CD14-positive monocyte (primary cell): ENCODE measurements around the gene RHOA. TPM values are rescaled to one million over a fixed set of nuclear protein-coding genes. Genes with fewer than 3 reads are reported as not detected.

Experiments used
- DNase-seq, 3 donors: peaks; one replicate each; pipeline ENCODE4 v3.0.0-alpha.2; 2011 to 2022
- H2AFZ ChIP-seq: 2 replicates; pipeline ENCODE4 v1.6.0; 2012; ENCODE audit warnings: mild to moderate bottlenecking, low read depth, low read length, inconsistent platforms; ENCODE audit not compliant: insufficient read depth, poor library complexity, severe bottlenecking
- H3K27ac ChIP-seq, 2 donors: 1 replicate in 1 of 2; 2 replicates in 1 of 2; pipeline ENCODE4 v1.5.1; 2012 to 2013; ENCODE audit warnings: low read length in 2 of 2, control low read depth in 1 of 2, inconsistent platforms in 1 of 2, low read depth in 1 of 2, mild to moderate bottlenecking in 1 of 2
- H3K27me3 ChIP-seq, 2 donors: one replicate each; pipeline versions ENCODE4 v1.6.0 to v1.6.1; 2011 to 2013; ENCODE audit warnings: low read length in 2 of 2; ENCODE audit not compliant: control insufficient read depth in 2 of 2, insufficient read depth in 2 of 2
- H3K36me3 ChIP-seq, 2 donors: replicated peaks in 1 of 2; 1 replicate in 1 of 2; 2 replicates in 1 of 2; pipeline versions ENCODE4 v1.5.1 to v1.6.1; 2012 to 2013; ENCODE audit warnings: low read length in 2 of 2, control low read depth in 1 of 2, inconsistent platforms in 1 of 2, mild to moderate bottlenecking in 1 of 2; ENCODE audit not compliant: insufficient read depth in 2 of 2, control insufficient read depth in 1 of 2
- H3K4me1 ChIP-seq, 2 donors: 1 replicate in 1 of 2; 2 replicates in 1 of 2; pipeline versions ENCODE4 v1.5.1 to v1.6.1; 2012 to 2013; ENCODE audit warnings: low read length in 2 of 2, control low read depth in 1 of 2, inconsistent platforms in 1 of 2, mild to moderate bottlenecking in 1 of 2, moderate library complexity in 1 of 2; ENCODE audit not compliant: insufficient read depth in 2 of 2, control insufficient read depth in 1 of 2
- H3K4me2 ChIP-seq: replicated peaks from 2 replicates; pipeline ENCODE3; 2012; ENCODE audit warnings: low read length, moderate library complexity, mild to moderate bottlenecking; ENCODE audit not compliant: poor library complexity, severe bottlenecking; ENCODE audit errors: extremely low read depth
- H3K4me3 ChIP-seq, 3 experiments: fragments of 200-600 bp in 1 of 3; sonication (generic) in 1 of 3; replicated peaks in 1 of 3; 1 replicate in 2 of 3; 2 replicates in 1 of 3; pipeline ENCODE4 v1.5.1; 2011 to 2013; ENCODE audit warnings: low read length in 3 of 3, mild to moderate bottlenecking in 3 of 3, control low read depth in 2 of 3, low read depth in 2 of 3, inconsistent platforms in 1 of 3, moderate library complexity in 1 of 3
- H3K79me2 ChIP-seq: 2 replicates; pipeline ENCODE4 v1.6.0; 2012; ENCODE audit warnings: mild to moderate bottlenecking, control low read depth, inconsistent platforms, low read length, moderate library complexity; ENCODE audit not compliant: insufficient read depth
- H3K9ac ChIP-seq: 2 replicates; pipeline ENCODE4 v1.6.0; 2017; ENCODE audit warnings: low read length, mild to moderate bottlenecking; ENCODE audit not compliant: insufficient read depth, poor library complexity, severe bottlenecking
- H3K9me3 ChIP-seq, 2 donors: replicated peaks in 1 of 2; 1 replicate in 1 of 2; 2 replicates in 1 of 2; pipeline versions ENCODE4 v1.5.1 to v1.6.1; 2012 to 2013; ENCODE audit warnings: low read length in 2 of 2, control low read depth in 1 of 2; ENCODE audit not compliant: control insufficient read depth in 1 of 2, insufficient read depth in 1 of 2
- H4K20me1 ChIP-seq: 2 replicates; pipeline ENCODE4 v1.6.0; 2012; ENCODE audit warnings: mild to moderate bottlenecking, low read length, control low read depth, moderate library complexity; ENCODE audit not compliant: insufficient read depth
- H3K27ac Mint-ChIP-seq, 7 donors: one replicate each; pipeline ENCODE4 v1.8.0; 2020; ENCODE audit warnings: mild to moderate bottlenecking in 7 of 7, mixed read lengths in 7 of 7, moderate library complexity in 6 of 7, inconsistent platforms in 2 of 7
- H3K27me3 Mint-ChIP-seq, 3 donors: one replicate each; pipeline ENCODE4 v1.8.0; 2021 to 2022; ENCODE audit warnings: low read depth in 3 of 3, mild to moderate bottlenecking in 3 of 3, mixed read lengths in 3 of 3, moderate library complexity in 3 of 3, inconsistent platforms in 1 of 3
- H3K36me3 Mint-ChIP-seq, 2 donors: one replicate each; pipeline ENCODE4 v1.8.0; 2020; ENCODE audit warnings: mixed read lengths in 2 of 2, inconsistent platforms in 1 of 2, mild to moderate bottlenecking in 1 of 2
- H3K4me1 Mint-ChIP-seq: one replicate; pipeline ENCODE4 v1.8.0; 2020; ENCODE audit warnings: mild to moderate bottlenecking, mixed read lengths
- H3K4me3 Mint-ChIP-seq, 2 donors: one replicate each; pipeline ENCODE4 v1.8.0; 2020; ENCODE audit warnings: mild to moderate bottlenecking in 2 of 2, mixed read lengths in 2 of 2, moderate library complexity in 1 of 2
- H3K9me3 Mint-ChIP-seq, 7 donors: one replicate each; pipeline ENCODE4 v1.8.0; 2020 to 2022; ENCODE audit warnings: mixed read lengths in 7 of 7, mild to moderate bottlenecking in 6 of 7, moderate library complexity in 6 of 7, inconsistent platforms in 2 of 7
- CTCF ChIP-seq: fragments of 200-600 bp; IDR thresholded peaks from one replicate; pipeline ENCODE4 v1.8.0; 2022; ENCODE audit warnings: antibody characterized with exemption, mild to moderate bottlenecking
- WGBS: methylation state at CpG from one replicate; pipeline ENCODE4 v1.1.5; 2013; ENCODE audit warnings: missing lambda C conversion rate; ENCODE audit not compliant: insufficient coverage; 5-methylcytosine and 5-hydroxymethylcytosine counted together
- intact Hi-C, 2 donors: fragments of 100-400 bp; cut with micrococcal nuclease; formaldehyde crosslinking; loops; one replicate each; pipeline versions ENCODE4 v1.15.0 to v1.15.1; 2023
- polyA plus RNA-seq, 3 donors: library from polyadenylated mRNA; depleted of rRNA in 1 of 3; unstranded in 2 of 3; stranded (reverse) in 1 of 3; fragments of 300-500 nt in 2 of 3; fragments of >200 nt in 1 of 3; fragmentation: Illumina TruSeq in 2 of 3; gene quantifications; 1 replicate in 2 of 3; 2 replicates in 1 of 3; pipeline ENCODE4 v1.2.3, GENCODE V29; 2012 to 2021

Gene RHOA
- polyA plus RNA-seq, 3 donors = 624 to 1,306 (median 1,179) TPM

- TF ChIP-seq CTCF = no peak
- Histone ChIP-seq H4K20me1 (no peaks in the 10 kb centered on the region), H3K4me1 (no peaks in the 10 kb centered on the region), H3K27me3 (no peaks in the 10 kb centered on the region), H3K4me3 (no peak overlapping the region), H3K9ac (no peak overlapping the region), H3K36me3 (no peaks in the 10 kb centered on the region), H3K4me2 (no peak overlapping the region), H2AFZ (no peak overlapping the region), H3K9me3 (no peaks in the 10 kb centered on the region), H3K27ac (no peak overlapping the region), H3K79me2 (no peaks in the 10 kb centered on the region)
- Mint-ChIP-seq H3K36me3 (no peaks in the 10 kb centered on the region), H3K27me3 (peaks cover 3 to 6% (median 4%) of the 10 kb centered on the region in 3 donors), H3K4me3 (no peak overlapping the region), H3K9me3 (no peaks in the 10 kb centered on the region), H3K4me1 (no peaks in the 10 kb centered on the region), H3K27ac (no peak overlapping the region)
- no peak for DNase-seq
- intact Hi-C loops = no loop called here
- WGBS = 100% methylated on average over 1 of the region's 3 CpGs
Observed at GRCh38 chr3:49454898-49455681, 43.3 kb upstream of the RHOA start.

- Histone ChIP-seq H3K27ac (no peak overlapping the region), H3K9ac (no peak overlapping the region), H3K36me3 (no peaks in the 10 kb centered on the region), H2AFZ (no peak overlapping the region), H3K9me3 (no peaks in the 10 kb centered on the region), H3K27me3 (no peaks in the 10 kb centered on the region), H3K4me1 (no peaks in the 10 kb centered on the region), H3K79me2 (no peaks in the 10 kb centered on the region), H4K20me1 (no peaks in the 10 kb centered on the region), H3K4me3 (no peak overlapping the region), H3K4me2 (no peak overlapping the region)
- intact Hi-C loops = no loop called here
- DNase-seq = no peak
- Mint-ChIP-seq H3K4me1 (no peaks in the 10 kb centered on the region), H3K27me3 (peaks cover 1 to 6% (median 4%) of the 10 kb centered on the region in 3 donors), H3K4me3 (no peak overlapping the region), H3K36me3 (no peaks in the 10 kb centered on the region), H3K9me3 (no peaks in the 10 kb centered on the region), H3K27ac (no peak overlapping the region)
- TF ChIP-seq CTCF = no peak
- WGBS = no CpG with 5 or more reads among the region's 2 CpGs
Observed at GRCh38 chr3:49454458-49454857, 42.7 kb upstream of the RHOA start.
